ENCODE data around the gene CDC42SE2.
"Not testable (repeated sequence)": the region's sequence is repeated elsewhere in the genome, so short reads cannot be mapped to it uniquely, and the experiment has no call there.

Gene CDC42SE2

DNA sequence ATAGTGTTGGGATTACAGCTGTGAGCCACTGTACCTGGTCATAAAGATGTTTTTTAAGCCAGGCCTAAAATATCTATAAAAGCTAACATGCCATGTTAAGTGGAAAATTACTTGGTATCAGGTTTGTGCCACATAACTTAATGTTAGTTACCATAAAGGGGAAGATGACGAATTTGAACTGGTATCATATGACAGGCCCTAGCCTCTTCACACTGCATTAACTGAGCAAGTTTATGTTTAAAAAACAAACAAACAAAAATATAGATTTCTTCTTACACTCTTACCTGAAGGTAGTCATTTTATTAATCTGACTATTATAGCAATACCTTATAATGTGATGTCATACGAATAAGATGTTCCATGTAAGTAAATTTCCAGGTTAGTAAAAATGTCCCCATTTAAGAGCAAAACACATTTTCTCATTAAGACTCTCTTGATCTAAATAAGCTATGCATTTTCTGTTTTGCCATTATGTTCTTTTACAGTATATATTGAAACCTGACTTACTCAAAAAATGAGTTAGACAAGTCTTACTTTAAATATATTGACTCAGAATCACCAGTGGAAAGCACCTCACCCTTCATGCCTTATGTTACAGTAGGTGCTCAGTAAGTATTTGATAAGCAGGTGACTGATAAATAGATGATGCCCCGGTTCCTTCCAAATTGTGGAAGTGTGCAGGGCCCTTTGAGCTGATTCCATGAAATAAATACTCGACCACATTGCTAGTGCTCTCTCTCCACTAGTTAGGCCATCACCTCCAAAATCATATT, 125.4 kb downstream of the CDC42SE2 start:
- DNase-seq (ENCODE audit: low read depth in 2 of 2), result peak in 1 of 2 donors; percentile 25

DNA sequence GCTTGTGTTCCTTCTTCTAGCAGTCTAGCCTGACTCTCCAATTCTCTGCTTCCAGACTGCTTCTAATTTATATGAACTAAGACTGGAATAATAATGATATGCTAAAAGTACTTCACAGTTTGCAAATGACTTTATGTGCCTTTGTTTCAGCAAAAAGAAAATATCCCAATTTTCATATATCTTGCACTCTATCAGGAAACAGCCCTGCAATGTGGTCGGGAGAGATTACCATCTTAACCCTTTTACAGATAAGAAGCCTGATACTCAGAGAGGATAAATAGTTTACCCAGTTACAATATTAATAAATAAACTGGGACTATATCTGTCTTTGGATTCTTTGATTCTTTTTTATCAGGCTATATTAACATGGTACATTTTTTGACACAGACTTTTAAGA, 126.0 kb downstream of the CDC42SE2 start:
- no peak for DNase-seq (ENCODE audit: low read depth in 2 of 2)

DNA sequence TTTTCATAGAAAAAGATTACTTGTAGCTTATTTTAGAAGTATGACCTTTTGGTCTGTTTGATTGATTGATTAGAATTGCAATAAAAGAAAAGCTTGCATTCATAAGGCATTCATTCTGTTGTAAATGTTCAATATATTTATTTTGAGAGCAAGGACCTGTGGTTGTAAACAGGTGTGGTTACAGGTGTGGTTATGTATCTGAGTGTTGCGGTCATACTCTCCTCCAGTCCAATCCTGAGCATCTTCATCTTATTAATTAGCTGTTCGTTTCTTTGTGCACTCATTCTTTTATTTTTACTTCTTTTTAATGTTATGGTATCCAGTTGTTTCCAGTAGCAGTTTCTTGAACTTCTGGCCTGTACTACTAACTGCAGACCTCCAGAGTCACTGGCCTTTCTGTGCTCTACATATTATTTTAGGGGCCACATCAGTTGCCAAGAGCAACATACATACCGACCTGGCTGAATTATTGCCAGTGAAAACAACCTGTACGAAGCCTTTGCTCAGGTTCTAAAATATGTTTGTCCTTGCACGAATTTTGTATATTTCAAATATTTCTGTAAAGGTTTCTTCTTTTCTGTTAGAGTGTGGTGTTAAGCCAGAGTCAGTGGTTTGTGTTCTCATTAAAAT, 128.7 kb downstream of the CDC42SE2 start:
- DNase-seq (ENCODE audit: low read depth in 2 of 2), result no peak

DNA sequence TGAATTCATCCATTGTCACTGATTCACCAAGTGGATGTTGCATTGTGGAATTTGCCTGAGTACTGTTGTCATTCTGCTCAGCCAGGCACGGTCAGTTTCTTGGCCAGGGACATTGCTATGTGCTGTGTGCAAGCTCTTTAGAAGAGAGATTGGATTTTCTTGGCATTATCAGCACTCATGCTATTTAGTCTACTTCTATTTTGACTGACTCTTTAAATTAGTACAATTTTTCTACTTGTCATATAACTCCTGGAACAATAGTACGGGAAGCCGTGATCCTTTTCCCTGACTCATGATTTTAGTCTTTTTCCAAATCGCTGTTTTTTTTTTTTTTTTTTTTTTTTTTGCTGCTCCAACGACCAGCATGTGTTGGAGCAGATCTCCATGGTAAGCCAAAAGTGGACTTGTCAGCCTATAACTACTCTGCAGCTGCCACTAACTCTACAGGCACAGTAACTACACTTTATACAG, 129.7 kb downstream of the CDC42SE2 start:
- DNase-seq (ENCODE audit: low read depth in 2 of 2), result no peak

DNA sequence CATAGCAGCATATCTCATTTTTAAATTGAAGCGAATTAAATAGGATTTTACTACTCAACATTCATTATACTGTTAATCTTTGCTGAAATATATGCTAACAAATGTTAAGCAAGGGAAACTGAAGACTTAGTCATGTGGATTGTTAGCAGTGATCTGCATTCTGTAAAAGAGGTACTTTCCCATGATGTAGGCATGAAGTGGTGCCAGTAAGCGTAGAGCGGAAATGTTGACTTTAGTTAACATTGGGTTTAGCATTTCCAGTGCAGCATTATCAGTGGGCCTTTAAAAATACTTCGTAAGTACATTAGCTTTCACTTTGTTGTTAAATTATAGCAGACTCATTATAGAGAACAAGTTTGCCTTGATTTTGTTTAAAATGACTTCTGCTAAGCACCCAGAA, 130.3 kb downstream of the CDC42SE2 start:
- DNase-seq (ENCODE audit: low read depth in 2 of 2), result no peak

DNA sequence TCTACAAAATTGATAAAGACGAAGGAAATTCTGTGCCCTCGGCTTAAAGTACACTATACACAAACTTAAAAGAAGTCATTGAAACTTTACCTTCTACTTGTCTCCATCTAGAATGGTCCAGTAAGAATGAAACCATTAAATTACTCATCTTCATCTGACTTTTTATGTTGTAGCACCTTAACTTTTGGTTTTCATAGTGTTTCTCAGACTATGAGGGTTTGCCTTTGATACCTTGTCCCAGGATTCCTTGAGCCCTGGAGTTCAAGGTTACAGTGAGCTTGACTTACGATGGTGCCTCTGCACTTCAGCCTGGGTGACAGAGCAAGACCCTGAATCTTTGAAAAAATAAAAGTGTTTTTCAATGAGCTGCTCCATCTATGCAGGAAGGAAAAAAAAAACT, 132.2 kb downstream of the CDC42SE2 start:
- DNase-seq (ENCODE audit: low read depth in 2 of 2), result no peak

DNA sequence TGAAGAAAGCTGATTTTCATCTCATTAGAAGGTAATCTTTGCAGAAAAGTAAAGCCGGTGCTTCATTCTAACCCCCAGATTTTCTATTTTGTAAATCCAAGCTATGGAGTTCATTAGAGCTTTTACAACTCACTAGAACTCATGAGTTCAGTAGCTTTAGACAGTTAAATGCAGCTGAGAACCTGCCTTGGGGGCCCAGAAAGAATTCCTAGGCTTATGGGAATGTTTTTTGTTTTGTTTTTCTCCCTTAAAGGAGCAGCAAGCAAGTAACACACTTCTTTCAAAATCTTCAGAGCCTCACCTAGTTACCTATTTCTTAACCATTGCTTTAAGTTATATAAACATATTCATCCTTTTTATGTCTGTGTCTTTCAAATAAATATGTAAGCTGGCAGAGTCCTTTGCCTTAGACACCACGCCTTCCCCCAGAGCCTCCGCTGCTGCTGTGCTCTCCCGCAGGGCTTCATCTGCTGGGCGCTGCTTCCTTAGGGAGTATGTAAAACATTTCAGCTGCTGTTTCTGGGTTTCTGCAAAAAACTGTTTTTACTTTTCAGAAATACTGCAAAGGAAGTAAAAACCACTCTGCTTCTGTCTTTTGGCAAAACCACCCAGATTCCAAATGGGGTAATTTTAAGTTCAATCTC, 132.9 kb downstream of the CDC42SE2 start:
- DNase-seq (ENCODE audit: low read depth in 2 of 2), result no peak

DNA sequence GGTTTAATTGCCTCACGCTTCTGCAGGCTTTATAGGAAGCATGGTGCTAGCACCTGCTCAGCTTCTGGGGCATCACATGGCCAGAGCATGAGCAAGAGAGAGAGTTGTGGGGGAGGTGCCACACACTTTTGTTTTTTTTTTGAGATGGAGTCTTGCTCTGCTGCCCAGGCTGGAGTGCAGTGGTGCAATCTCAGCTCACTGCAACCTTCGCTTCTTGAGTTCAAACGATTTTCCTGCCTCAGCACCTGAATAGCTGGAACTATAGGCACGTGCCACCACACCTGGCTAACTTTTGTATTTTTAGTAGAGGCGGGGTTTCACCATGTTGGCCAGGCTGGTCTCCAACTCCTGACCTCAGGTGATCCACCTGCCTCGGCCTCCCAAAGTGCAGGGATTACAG, 135.2 kb downstream of the CDC42SE2 start:
- DNase-seq (ENCODE audit: low read depth in 2 of 2), result not testable (repeated sequence)

DNA sequence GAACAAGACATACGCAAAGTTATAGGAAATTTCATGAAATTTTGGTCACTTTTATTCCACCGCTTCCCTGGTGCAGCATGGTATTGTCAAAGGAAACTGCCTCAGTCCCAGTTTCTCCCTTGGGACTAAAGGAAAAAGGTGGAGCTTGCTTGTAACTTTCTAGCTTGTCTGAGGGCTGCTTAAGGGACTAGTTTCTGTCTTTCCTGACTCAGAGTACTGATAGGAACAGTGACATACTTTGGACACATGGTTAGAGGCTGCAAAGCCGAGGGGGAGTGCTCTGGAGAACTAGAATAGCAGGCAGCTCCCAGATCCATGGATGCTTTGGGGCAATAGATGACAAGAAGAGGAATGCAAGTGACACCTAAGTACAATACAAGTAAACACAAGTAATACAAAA, 136.7 kb downstream of the CDC42SE2 start:
- DNase-seq (ENCODE audit: low read depth in 2 of 2), result no peak

DNA sequence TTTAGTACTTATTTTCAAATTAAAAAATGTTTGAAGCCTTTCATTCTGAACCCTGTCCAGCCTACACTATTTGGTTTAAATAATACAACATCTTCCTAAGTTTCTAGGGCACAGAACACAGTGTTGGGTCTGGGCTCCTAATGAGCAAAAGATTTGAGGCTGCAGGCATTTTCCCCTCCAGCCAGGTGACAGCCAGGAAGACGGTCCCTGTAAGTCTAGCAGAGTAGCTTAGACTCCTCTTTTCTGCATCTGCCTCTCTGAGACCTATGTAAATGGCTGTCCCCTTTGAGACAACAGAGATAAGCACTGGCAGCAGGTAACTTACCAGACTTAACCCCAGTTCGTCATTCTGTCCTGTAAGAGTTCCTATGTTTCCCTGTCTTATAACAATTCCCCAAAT, 141.8 kb downstream of the CDC42SE2 start:
- no peak for DNase-seq (ENCODE audit: low read depth in 2 of 2)

DNA sequence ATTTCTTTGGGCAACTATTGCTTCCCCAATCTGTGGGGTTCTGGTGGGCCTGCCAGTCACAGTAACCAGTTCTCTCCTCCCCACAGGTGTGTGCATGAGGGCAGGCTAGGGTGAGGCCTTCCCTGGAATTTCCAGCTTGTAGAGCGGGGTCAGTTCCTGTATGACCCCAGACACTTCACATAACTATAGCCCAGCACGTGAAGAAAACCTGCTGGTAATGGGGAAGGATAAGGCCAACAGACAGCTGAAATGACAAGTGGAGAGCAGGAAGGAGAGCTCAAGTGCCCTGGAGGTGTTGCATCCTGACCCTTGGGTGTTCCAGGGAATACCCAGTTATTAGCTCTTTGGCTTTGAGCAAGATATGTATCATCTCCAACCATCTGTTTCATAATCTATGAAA, 142.2 kb downstream of the CDC42SE2 start:
- DNase-seq (ENCODE audit: low read depth in 2 of 2), result no peak

DNA sequence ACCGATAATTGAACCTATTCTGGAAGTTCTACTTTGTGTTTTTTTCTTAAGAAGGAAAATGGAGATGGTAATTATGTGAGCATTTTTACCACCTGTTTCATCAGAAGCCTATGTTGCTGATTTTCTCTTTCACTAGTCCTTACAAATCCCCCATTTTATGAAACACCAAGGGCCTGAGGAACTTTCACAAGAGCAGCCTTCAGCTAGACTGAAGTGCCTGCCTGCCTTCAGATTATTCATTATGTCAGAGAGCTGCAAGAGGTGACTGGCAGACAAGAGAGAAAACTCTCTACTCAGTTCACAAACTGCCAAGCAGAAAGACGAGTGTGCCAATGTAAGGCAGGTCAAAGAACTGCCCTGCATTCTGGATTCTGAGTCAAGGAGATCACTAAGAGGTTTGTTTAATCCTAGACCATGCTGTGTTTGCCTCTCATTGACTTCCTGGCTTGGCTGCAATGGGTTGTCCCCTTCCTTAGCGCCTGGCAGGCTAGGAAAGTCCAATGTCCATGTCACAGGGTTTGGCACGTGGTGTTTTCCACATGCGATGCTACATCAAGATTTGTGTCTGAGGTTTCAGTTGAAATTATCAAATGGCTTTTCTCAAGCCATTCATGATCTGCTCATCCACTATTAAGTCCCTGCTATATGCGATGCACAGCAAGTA, 143.3 kb downstream of the CDC42SE2 start:
- DNase-seq (ENCODE audit: low read depth in 2 of 2), result no peak

DNA sequence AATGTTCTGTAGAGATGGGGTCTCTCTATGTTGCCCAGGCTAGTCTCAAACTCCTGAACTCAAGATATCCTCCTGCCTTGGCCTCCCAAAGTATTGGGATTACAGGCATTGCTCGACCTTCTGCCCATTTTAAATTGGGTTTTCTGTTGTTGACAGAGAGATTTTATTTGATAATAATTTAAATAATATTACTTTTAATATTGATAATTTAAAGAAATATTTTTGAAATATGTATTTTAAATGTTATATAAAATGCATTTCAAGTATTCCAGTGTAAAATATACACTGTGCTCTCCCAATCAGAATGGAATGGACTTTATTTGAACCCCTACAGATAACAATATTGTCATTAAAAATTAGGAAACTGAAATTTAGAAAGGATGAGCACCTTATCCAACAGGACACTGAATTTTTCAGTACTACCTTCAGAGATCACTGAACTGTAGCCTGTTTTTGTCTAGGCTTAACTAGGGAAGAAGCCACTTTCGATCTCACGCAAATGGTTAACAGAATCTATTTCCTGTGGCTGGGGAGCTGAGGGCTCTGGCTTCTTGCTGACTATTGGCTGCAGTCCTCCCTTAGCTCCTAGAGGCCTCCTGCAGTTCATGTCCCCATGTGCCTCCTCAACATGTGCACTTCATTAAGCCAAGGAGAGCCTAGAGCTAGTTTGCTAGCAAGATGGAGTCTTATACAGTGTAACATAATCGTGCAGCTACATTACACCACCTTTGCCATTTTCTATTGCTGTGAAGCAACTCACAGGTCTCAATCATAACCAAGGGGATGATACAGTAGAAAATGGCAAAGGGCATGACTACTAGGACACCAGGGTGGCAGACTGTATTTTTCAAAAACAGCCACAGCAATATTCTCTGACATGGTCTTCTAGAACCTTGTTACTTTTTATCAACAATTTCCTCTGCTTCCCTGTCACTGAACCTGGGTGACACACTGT, 150.0 kb downstream of the CDC42SE2 start:
- DNase-seq (ENCODE audit: low read depth in 2 of 2), result peak in 1 of 2 donors; percentile 11

DNA sequence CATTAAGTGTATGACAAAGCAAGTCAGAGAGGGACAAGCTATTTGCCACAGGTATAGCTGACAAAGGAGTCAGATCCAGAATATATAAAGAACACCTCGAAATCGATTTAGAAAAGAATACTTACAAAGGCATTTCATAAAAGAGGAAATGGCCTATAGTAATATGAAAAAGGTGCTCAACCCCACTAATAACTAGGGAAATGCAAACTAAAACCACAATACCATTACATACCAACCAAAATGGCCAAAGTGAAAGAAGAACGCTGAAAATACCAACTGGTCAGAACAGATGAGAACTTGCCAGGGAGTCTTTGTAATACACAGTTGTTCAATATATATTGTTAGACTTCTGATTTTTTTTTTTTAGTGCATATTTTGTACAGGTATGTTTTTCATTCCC, 152.9 kb downstream of the CDC42SE2 start:
- no peak for DNase-seq (ENCODE audit: low read depth in 2 of 2)

DNA sequence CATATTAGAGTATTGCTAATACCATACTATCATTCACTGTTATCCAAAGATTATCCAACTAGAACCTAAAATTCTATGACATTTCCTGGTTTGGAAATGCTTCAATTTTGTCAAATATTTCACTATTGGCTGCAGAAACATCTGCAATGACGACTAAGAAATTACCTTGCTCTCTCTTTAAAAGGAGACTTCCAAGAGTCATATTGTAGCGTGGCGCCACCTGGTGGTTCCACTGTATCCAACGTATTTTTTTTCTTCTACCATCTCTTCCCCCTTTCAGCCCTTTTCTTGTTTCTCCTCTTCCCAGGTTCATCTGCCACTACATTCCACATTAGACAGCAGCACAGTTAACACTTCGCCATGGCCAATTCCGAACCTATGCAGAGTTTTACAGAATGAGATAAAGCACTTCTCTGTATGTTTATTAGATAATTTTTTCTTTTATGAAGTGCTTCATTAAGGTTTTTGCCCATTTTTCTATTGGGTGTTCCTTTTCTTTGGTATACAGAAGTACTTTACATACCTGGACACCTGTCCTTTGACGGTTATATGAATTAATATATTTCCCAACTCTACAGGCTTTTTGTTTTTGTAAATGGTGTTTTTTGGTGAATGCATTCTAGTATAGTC, 153.5 kb downstream of the CDC42SE2 start:
- peak; percentile 60 to 78 for DNase-seq (ENCODE audit: low read depth in 2 of 2)

DNA sequence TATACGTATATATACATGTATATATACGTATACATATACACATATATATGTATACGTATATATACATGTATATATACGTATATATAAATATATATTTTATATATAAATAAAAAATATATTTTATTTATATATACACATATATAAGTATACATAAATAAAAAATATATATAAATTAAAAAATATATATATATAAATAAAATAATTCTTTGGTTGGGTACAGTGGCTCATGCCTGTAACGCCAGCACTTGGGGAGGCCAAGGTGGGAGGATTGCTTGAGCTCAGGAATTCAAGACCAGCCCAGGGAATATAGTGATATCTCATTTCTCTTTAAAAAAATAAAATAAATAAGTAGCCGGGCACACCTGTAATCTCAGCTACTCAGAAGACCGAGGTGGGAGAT, 155.0 kb downstream of the CDC42SE2 start:
- no peak for DNase-seq (ENCODE audit: low read depth in 2 of 2)

DNA sequence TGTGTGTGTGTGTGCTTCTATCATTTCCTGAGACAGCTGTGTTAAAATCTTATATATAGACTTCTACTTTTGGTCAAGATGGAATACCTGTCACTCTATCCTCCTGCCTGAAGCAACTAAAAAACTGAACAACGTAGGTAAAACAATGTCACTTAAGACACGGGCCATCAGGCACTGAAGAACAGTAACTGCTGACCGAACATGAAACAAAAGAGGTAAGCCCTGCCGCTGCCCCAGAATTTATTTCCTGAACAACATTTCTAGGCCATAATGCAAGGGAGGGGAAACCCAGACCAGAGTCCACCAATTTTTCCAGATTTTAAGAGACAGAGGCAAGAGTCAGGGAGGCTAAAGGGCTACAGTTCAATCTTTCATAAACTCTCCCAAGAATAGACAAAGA, 156.0 kb downstream of the CDC42SE2 start:
- no peak for DNase-seq (ENCODE audit: low read depth in 2 of 2)

DNA sequence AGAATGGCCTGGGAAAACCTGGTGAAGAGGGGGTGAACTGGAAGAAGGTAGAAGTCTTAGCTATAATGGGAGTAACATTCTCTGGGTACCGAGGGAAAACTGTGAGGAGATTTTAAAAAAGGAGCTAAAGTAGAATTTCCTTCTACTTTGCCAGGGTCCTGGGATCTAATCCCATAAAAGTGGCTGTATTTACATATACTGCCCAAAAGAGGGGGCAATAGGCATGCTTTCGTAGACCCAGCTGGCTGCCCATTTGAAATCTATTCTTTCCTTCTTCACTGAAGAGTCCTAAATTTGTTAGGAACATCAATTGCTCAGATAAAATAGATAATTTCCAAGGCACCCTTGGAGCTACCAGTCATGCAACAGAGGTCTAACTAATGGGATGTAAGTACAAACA, 159.2 kb downstream of the CDC42SE2 start:
- DNase-seq (ENCODE audit: low read depth in 2 of 2), result no peak

DNA sequence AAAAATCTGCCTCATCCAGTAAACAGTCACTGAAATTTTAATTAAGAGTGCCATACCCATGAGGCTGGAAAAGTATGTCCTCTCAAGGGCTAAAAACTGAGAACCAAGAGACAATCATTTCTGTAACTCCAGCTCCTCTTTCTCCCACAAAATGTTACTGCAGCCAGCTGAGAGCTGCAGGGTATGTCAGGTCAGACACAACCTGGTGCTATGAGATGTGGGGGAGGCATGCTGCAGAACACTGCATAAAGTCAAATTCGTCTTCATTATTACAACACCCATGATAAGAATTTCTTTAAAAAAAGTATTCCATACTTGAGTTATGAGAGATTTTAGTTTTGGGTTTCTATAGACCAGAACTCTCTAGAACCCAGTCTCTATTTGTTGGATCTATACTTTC, 162.2 kb downstream of the CDC42SE2 start:
- DNase-seq (ENCODE audit: low read depth in 2 of 2), result no peak

DNA sequence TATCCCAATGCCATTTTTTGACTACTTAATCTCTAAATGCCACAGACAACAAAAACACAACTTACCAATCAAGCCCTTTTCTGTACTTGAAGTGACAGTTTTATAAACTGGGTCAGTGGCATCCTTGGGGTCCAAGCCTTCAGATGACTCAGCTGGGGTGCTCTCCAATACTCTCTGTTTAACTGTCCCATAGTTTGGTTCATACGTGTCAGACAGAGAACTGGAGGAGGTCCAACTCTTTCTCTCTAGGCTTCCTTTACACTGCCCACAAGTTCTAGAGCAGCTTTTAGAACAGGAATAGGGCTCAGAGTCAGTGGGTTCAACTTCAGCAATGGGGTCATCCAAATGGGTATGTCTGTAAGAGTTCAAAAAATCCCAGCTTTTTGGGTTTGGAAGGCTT, 166.9 kb downstream of the CDC42SE2 start:
- no peak for DNase-seq (ENCODE audit: low read depth in 2 of 2)

DNA sequence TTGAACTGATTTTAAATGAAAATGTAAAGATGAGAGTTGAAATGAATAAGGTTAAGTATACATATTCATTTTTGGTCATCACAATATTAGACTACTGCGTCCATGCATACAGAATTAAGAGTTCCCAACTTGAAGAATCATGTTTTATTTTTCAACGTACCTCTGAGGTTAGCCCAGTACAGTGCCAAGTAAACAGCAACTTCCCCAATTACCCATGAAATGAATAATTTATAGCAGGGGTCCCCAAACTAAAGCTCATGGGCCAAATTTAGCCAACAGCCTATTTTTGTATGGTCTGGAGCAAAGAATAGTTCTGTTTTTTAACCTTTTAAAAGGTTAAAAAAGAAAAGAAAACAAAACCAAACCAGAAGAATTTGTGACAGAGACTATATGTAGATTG, 167.9 kb downstream of the CDC42SE2 start:
- no peak for DNase-seq (ENCODE audit: low read depth in 2 of 2)
